ENCODE measurements around the gene C1QA.

The C1QA gene

GRCh38 chr1:22681556-22682276 lies 45.3 kb downstream of the C1QA start:
- ChIA-PET CTCF (no interaction called here), POLR2A (interaction anchor here (1.2 kb wide), 1 partner anchor 11 kb away, joined by 3 read pairs; no protein-coding TSS in a partner anchor)
- DNase-seq (ENCODE audit: extremely low spot score): no peak
- TF ChIP-seq SP1 (IDR thresholded peaks at IDR 0.05) (no peak), TARDBP (IDR thresholded peaks at IDR 0.05) (no peak), CTBP1 (IDR thresholded peaks at IDR 0.05; ENCODE audit: borderline replicate concordance) (no peak), FOXA1 (IDR thresholded peaks at IDR 0.05) (no peak), PKNOX1 (IDR thresholded peaks at IDR 0.05) (no peak)

GRCh38 chr1:22683547-22683946 lies 47.1 kb downstream of the C1QA start:
- DNase-seq (ENCODE audit: extremely low spot score): no peak
- POLR2A ChIA-PET: no interaction called here
- TF ChIP-seq PKNOX1 (IDR thresholded peaks at IDR 0.05): no peak
- TF ChIP-seq NFRKB (IDR thresholded peaks at IDR 0.05): no peak
- no peak for TF ChIP-seq CTBP1 (IDR thresholded peaks at IDR 0.05; ENCODE audit: borderline replicate concordance)
- TF ChIP-seq TARDBP (IDR thresholded peaks at IDR 0.05): no peak
- no peak for TF ChIP-seq ELF4 (IDR thresholded peaks at IDR 0.05)
- no peak for TF ChIP-seq HDGF (IDR thresholded peaks at IDR 0.05; ENCODE audit: borderline replicate concordance)
- no peak for TF ChIP-seq L3MBTL2 (conservative IDR thresholded peaks at IDR 0.05)
- no peak for TF ChIP-seq BHLHE40 (IDR thresholded peaks at IDR 0.05; ENCODE audit: borderline replicate concordance)
- no peak for TF ChIP-seq SP1 (IDR thresholded peaks at IDR 0.05)
- TF ChIP-seq SUZ12 (IDR thresholded peaks at IDR 0.05): no peak
- TF ChIP-seq ARNT (IDR thresholded peaks at IDR 0.05): no peak
- no peak for TF ChIP-seq LEF1 (IDR thresholded peaks at IDR 0.05; ENCODE audit: borderline replicate concordance)
- TF ChIP-seq FOXA1 (IDR thresholded peaks at IDR 0.05): no peak
- CTCF ChIA-PET: interaction anchor here (0.7 to 1.0 kb wide), 2 partner anchors 9 to 26 kb away, joined by 3 to 5 read pairs; no protein-coding TSS in a partner anchor

- no peak for DNase-seq (ENCODE audit: extremely low spot score)
- peak; percentile 16; the same call in 1 of the 2 replicates for TF ChIP-seq PKNOX1 (IDR thresholded peaks at IDR 0.05)
- TF ChIP-seq SP1 (IDR thresholded peaks at IDR 0.05): no peak
- ChIA-PET POLR2A (no interaction called here), CTCF (no interaction called here)
Measured at GRCh38 chr1:22685591-22686059, 49.2 kb downstream of the C1QA start.

- CTCF ChIA-PET: interaction anchor here (1.2 kb wide), 1 partner anchor 17 kb away, joined by 3 read pairs; no protein-coding TSS in a partner anchor
- DNase-seq (ENCODE audit: extremely low spot score): no peak
- TF ChIP-seq SP1 (IDR thresholded peaks at IDR 0.05) (no peak), FOXA1 (IDR thresholded peaks at IDR 0.05) (no peak), LEF1 (IDR thresholded peaks at IDR 0.05; ENCODE audit: borderline replicate concordance) (no peak)
- POLR2A ChIA-PET: no interaction called here
Measured at GRCh38 chr1:22687191-22687590, 50.8 kb downstream of the C1QA start.

GRCh38 chr1:22688466-22688865 lies 52.0 kb downstream of the C1QA start:
- DNase-seq (ENCODE audit: extremely low spot score): no peak
- TF ChIP-seq ZNF384 (IDR thresholded peaks at IDR 0.05) (no peak), SP1 (IDR thresholded peaks at IDR 0.05) (no peak), BHLHE40 (IDR thresholded peaks at IDR 0.05; ENCODE audit: borderline replicate concordance) (no peak), PKNOX1 (IDR thresholded peaks at IDR 0.05) (no peak), FOXA1 (IDR thresholded peaks at IDR 0.05) (no peak), L3MBTL2 (conservative IDR thresholded peaks at IDR 0.05) (no peak)
- CTCF ChIA-PET: no interaction called here
- POLR2A ChIA-PET: no interaction called here
